Measurements from ENCODE around the gene TIPIN.

- no peak for TF ChIP-seq CTCF (IDR thresholded peaks at IDR 0.05)
- TF ChIP-seq POLR2AphosphoS5 (IDR thresholded peaks at IDR 0.05) = no peak
Measured at GRCh38 chr15:66356077-66356358, 467 bp downstream of the TIPIN start.

All from prostate gland (tissue), 2 donors.